Naive B cell (primary cell): ENCODE measurements around the gene SDC1. TPM values are rescaled to one million over a fixed set of nuclear protein-coding genes. Genes with fewer than 3 reads are reported as not detected.
"Not testable (repeated sequence)": the region's sequence is repeated elsewhere in the genome, so short reads cannot be mapped to it uniquely, and the experiment has no call there.

Experiments used
- ATAC-seq, 2 donors: fragments of 150-1000 bp; cut with Tn5 transposase; 2 replicates each; pipeline ENCODE4 v1.10.0; 2021; ENCODE audit warnings: low read depth in 2 of 2, mild to moderate bottlenecking in 2 of 2, moderate library complexity in 2 of 2
- DNase-seq: peaks from one replicate; pipeline ENCODE4 v3.0.0; 2022
- H3K27ac Mint-ChIP-seq, 6 donors: one replicate each; pipeline ENCODE4 v1.8.0; 2020 to 2022; ENCODE audit warnings: mild to moderate bottlenecking in 6 of 6, mixed read lengths in 6 of 6, moderate library complexity in 5 of 6, inconsistent platforms in 2 of 6
- H3K27me3 Mint-ChIP-seq, 3 donors: one replicate each; pipeline ENCODE4 v1.8.0; 2021 to 2022; ENCODE audit warnings: mixed read lengths in 3 of 3, mild to moderate bottlenecking in 1 of 3
- H3K36me3 Mint-ChIP-seq, 2 donors: one replicate each; pipeline ENCODE4 v1.8.0; 2020 to 2022; ENCODE audit warnings: mixed read lengths in 2 of 2, inconsistent platforms in 1 of 2, mild to moderate bottlenecking in 1 of 2
- H3K4me1 Mint-ChIP-seq, 3 donors: one replicate each; pipeline ENCODE4 v1.8.0; 2020 to 2022; ENCODE audit warnings: mixed read lengths in 3 of 3, inconsistent platforms in 1 of 3, mild to moderate bottlenecking in 1 of 3, moderate library complexity in 1 of 3
- H3K4me3 Mint-ChIP-seq, 8 donors: one replicate each; pipeline ENCODE4 v1.8.0; 2020 to 2022; ENCODE audit warnings: mild to moderate bottlenecking in 8 of 8, mixed read lengths in 8 of 8, moderate library complexity in 8 of 8, inconsistent platforms in 2 of 8
- H3K9me3 Mint-ChIP-seq, 7 donors: one replicate each; pipeline ENCODE4 v1.8.0; 2020 to 2022; ENCODE audit warnings: mixed read lengths in 7 of 7, mild to moderate bottlenecking in 5 of 7, inconsistent platforms in 2 of 7, moderate library complexity in 1 of 7
- polyA plus RNA-seq, 6 donors: library from polyadenylated mRNA; unstranded; fragments of 300-500 nt; fragmentation: Illumina TruSeq; gene quantifications; one replicate each; pipeline ENCODE4 v1.2.3, GENCODE V29; 2021; ENCODE audit warnings: low read depth in 6 of 6

Gene SDC1
- polyA plus RNA-seq, 6 donors from 2014 or later: not detected

- DNase-seq, ATAC-seq, H3K9me3 Mint-ChIP-seq, H3K27ac Mint-ChIP-seq, H3K4me3 Mint-ChIP-seq: not testable (repeated sequence)
- Mint-ChIP-seq H3K4me1 (peaks cover 3 to 14% (median 13%) of the 10 kb centered on the region in 3 donors), H3K27me3 (peaks cover 14 to 35% (median 29%) of the 10 kb centered on the region in 3 donors), H3K36me3 (peaks cover 0 to 16% of the 10 kb centered on the region in 2 donors)
Measured at GRCh38 chr2:20240291-20240690, 15.4 kb upstream of the SDC1 start.

GRCh38 chr2:20236496-20236895, 11.6 kb upstream of the SDC1 start:
- no peak for ATAC-seq
- DNase-seq: no peak
- Mint-ChIP-seq H3K36me3 (peaks cover 0 to 16% of the 10 kb centered on the region in 2 donors), H3K27ac (peak overlapping the region in 2 of 6 donors; percentile 6), H3K4me3 (no peak overlapping the region), H3K4me1 (peaks cover 0 to 2% (median 0%) of the 10 kb centered on the region in 3 donors), H3K27me3 (peaks cover 14 to 40% (median 38%) of the 10 kb centered on the region in 3 donors), H3K9me3 (peaks cover 0 to 9% (median 4%) of the 10 kb centered on the region in 7 donors)

GRCh38 chr2:20235655-20236305, 10.8 kb upstream of the SDC1 start:
- ATAC-seq: no peak
- Mint-ChIP-seq H3K27me3 (peaks cover 16 to 46% (median 45%) of the 10 kb centered on the region in 3 donors), H3K27ac (peak overlapping the region in 1 of 6 donors; percentile 56), H3K4me3 (peak overlapping the region in 1 of 8 donors; percentile 47), H3K4me1 (peaks cover 0 to 4% (median 0%) of the 10 kb centered on the region in 3 donors), H3K9me3 (peaks cover 0 to 11% (median 4%) of the 10 kb centered on the region in 7 donors), H3K36me3 (peaks cover 0 to 16% of the 10 kb centered on the region in 2 donors)
- no peak for DNase-seq

- Mint-ChIP-seq H3K27me3 (peaks cover 22 to 54% (median 54%) of the 10 kb centered on the region in 3 donors), H3K9me3 (peaks cover 0 to 14% (median 4%) of the 10 kb centered on the region in 7 donors), H3K36me3 (peaks cover 0 to 16% of the 10 kb centered on the region in 2 donors)
- not testable (repeated sequence) for H3K4me3 Mint-ChIP-seq, H3K4me1 Mint-ChIP-seq, ATAC-seq, DNase-seq, H3K27ac Mint-ChIP-seq
Measured at GRCh38 chr2:20234597-20234996, 9.7 kb upstream of the SDC1 start.

DNA sequence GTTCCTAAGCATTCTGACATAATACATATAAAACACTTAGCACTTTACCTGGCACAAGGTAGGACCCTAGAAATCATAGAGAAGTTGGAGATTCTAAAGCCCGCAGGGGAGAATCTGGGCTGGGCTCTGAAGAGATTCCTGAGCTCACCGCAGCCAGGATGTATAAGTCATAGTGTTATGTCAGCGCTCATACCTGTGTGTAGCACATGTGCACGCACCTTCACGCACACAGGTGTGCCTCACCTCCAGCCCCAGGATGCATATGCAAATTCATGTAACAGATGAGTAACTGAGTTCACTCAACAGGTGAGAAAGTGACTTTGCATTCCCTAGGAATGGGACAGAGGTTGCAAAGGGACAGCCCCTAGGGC, 7.9 kb upstream of the SDC1 start:
- Mint-ChIP-seq H3K36me3 (peaks cover 0 to 2% of the 10 kb centered on the region in 2 donors), H3K4me3 (no peak overlapping the region), H3K9me3 (peaks cover 0 to 9% (median 0%) of the 10 kb centered on the region in 7 donors), H3K4me1 (peaks cover 0 to 4% (median 0%) of the 10 kb centered on the region in 3 donors), H3K27me3 (peaks cover 30 to 65% (median 58%) of the 10 kb centered on the region in 3 donors), H3K27ac (no peak overlapping the region)
- DNase-seq (no peak), ATAC-seq (no peak)

DNA sequence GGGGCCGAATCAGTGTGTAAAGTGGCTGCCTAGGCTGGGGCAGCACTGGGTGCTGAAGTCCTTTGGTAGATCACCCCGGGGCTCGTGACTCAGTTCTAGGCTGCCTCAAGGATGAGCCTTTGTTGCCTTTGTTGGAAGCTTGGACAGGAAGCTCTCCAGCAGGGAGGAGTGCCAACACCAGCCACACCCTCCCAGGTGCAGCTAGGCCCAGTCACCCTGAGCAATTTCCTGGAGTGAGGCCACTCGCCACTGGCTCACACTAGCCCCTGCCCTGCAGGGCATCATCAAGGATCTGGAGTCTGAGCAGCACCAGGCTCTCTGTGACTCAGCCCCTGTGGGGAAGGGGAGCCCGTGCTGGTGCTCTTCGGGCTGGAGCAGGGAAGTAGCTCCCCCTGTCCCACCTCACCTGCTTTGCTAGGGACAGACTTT, 6.7 kb upstream of the SDC1 start:
- Mint-ChIP-seq H3K27me3 (peaks cover 31 to 60% (median 52%) of the 10 kb centered on the region in 3 donors), H3K4me1 (peaks cover 0 to 4% (median 0%) of the 10 kb centered on the region in 3 donors), H3K36me3 (no peaks in the 10 kb centered on the region), H3K27ac (no peak overlapping the region), H3K4me3 (no peak overlapping the region), H3K9me3 (peaks cover 0 to 5% (median 0%) of the 10 kb centered on the region in 7 donors)
- ATAC-seq (no peak), DNase-seq (no peak)

GRCh38 chr2:20231159-20231558, 6.2 kb upstream of the SDC1 start:
- DNase-seq (no peak), ATAC-seq (no peak)
- Mint-ChIP-seq H3K4me3 (no peak overlapping the region), H3K36me3 (no peaks in the 10 kb centered on the region), H3K27me3 (peaks cover 29 to 56% (median 47%) of the 10 kb centered on the region in 3 donors), H3K27ac (no peak overlapping the region), H3K4me1 (peaks cover 0 to 4% (median 0%) of the 10 kb centered on the region in 3 donors), H3K9me3 (peaks cover 0 to 5% (median 0%) of the 10 kb centered on the region in 7 donors)

DNA sequence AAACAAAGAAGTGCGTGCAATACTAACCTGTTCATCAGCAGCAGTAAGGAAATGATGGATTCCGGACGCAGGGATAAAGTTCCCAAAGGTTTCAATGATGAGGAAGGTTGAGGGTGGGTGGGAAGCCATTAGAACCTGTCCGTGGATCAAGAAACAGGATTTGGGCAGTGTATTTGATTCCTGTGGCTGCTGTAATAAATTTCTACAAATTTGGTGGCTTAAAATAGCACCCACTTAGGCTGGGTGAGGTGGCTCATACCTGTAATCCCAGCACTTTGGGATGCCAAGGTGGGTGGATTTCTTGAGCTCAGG, 5.1 kb upstream of the SDC1 start:
- no peak overlapping the region for H3K4me3 Mint-ChIP-seq
- ATAC-seq (no peak), DNase-seq (no peak)
- no peaks in the 10 kb centered on the region for H3K36me3 Mint-ChIP-seq
- H3K9me3 Mint-ChIP-seq: peaks cover 0 to 5% (median 0%) of the 10 kb centered on the region in 7 donors
- peaks cover 6 to 8% (median 7%) of the 10 kb centered on the region in 3 donors for H3K4me1 Mint-ChIP-seq
- H3K27ac Mint-ChIP-seq: no peak overlapping the region
- peaks cover 36 to 54% (median 46%) of the 10 kb centered on the region in 3 donors for H3K27me3 Mint-ChIP-seq

GRCh38 chr2:20229322-20230113, 4.6 kb upstream of the SDC1 start:
- no peak for ATAC-seq
- Mint-ChIP-seq H3K27ac (no peak overlapping the region), H3K36me3 (no peaks in the 10 kb centered on the region), H3K27me3 (peaks cover 36 to 54% (median 41%) of the 10 kb centered on the region in 3 donors), H3K4me1 (peaks cover 6 to 8% (median 7%) of the 10 kb centered on the region in 3 donors), H3K9me3 (peaks cover 0 to 5% (median 0%) of the 10 kb centered on the region in 7 donors), H3K4me3 (no peak overlapping the region)
- DNase-seq: no peak

DNA sequence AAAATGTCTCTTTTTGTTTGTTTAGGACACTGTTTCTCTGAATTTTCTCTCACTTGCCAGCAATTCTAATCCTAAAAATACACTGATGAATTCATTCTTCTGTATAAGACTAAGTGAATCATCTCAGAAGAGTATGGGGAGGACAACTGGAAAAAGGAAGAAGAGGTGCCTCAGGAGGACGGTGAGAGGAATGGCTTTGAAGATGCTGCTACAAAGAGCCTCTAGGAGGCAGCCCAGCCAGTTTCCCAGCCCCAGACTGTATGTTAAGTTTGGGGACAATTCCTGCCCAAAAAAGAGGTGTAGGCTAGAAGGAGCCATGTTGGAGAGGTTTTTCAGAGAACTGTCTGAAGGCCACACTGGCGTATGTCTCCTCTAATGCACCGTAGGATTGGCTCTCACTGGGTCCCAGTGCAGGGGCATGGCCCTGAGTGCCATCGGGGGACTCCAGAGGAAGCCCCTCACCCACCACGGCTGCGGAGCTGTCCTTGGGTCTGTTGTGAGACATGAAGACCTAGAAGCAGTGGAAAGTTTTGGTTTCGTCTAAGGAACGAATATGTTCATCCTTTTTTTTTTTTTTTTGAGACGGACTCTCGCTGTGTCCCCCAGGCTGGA, 3.1 kb upstream of the SDC1 start:
- H3K4me3 Mint-ChIP-seq: peak overlapping the region in 2 of 8 donors; percentile 48 to 53
- peaks cover 7 to 8% (median 7%) of the 10 kb centered on the region in 3 donors for H3K4me1 Mint-ChIP-seq
- DNase-seq (no peak), ATAC-seq (no peak)
- H3K27ac Mint-ChIP-seq: no peak overlapping the region
- peaks cover 0 to 5% (median 0%) of the 10 kb centered on the region in 7 donors for H3K9me3 Mint-ChIP-seq
- H3K27me3 Mint-ChIP-seq: peaks cover 36 to 54% (median 43%) of the 10 kb centered on the region in 3 donors
- no peaks in the 10 kb centered on the region for H3K36me3 Mint-ChIP-seq

DNA sequence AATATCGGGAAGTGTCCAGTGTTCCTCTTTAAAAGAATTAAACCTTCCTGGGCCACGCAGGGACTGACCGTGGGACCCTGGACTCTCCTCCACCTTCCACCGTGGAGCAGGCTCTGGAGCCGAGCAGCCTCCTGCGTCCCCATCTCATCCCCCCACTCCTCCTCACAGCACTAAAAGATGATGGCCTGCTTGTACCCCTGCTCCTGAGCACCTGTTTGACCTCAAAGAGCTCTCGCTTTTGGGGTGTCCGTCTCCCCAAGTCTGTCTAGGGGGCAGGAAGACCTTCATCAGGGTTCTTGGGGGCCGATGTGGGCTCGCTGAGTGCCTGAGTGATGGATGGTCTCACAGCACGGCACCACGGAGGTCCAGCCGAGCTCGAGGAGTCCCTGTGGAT, 1.2 kb upstream of the SDC1 start:
- ATAC-seq: no peak

DNA sequence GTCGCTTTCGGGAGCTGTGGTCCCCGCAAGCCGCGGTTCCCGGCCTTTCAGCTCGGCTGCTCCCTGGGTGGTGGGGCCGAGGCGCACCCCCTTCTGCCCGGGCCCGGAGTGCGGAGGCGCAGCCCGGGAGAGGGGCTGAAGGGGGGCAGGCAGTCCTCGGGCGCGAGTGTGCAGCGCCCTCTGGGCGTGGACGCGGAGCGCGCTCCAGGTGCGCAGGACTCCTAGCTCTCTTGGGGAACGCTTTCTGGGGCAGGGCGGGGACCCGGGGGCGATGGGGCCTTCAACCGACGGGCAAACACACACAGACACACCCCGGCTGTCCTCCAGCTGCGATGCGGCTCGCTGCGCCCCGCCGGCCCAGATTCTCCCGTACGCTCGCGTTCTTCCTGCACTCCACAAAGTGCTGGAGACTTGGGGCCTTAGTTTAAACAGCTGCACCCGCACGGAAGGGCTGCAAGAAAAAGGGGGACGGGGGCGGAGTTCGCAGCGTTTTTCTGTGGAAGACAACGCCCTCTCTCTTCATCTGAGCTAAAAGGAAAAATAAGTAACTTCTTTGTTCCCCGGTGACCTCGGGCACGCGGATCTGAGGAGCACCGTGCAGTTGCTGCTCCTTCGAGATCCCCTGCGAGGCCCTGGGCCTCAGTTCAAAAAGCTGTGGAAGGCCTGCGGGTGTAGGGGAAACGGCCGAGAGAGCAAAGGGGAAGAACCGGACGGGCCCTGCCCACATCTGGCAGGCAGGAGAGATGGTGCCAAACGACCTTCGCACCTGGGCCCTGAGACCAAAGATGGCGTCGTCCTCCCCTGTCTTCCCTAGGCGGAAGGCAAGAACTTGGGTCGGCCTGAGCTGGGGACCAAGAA, 593 bp upstream of the SDC1 start:
- Mint-ChIP-seq H3K4me1 (peaks cover 4 to 15% (median 7%) of the 10 kb centered on the region in 3 donors), H3K27ac (peak overlapping the region in 1 of 6 donors; percentile 64), H3K36me3 (no peaks in the 10 kb centered on the region), H3K4me3 (peak overlapping the region; percentile 51 to 79 (median 73)), H3K27me3 (peaks cover 43 to 58% (median 49%) of the 10 kb centered on the region in 3 donors), H3K9me3 (peaks cover 0 to 1% (median 0%) of the 10 kb centered on the region in 7 donors)
- DNase-seq: peak; percentile 23
- ATAC-seq: peak; percentile 66 to 71

More for the DNA sequence above, 1.2 kb upstream of the SDC1 start:
- H3K4me1 Mint-ChIP-seq: peaks cover 5 to 15% (median 7%) of the 10 kb centered on the region in 3 donors
- DNase-seq: no peak
- H3K27ac Mint-ChIP-seq: no peak overlapping the region
- H3K4me3 Mint-ChIP-seq: peak overlapping the region in 6 of 8 donors; percentile 65 to 79 (median 70)
- peaks cover 41 to 60% (median 56%) of the 10 kb centered on the region in 3 donors for H3K27me3 Mint-ChIP-seq
- H3K36me3 Mint-ChIP-seq: no peaks in the 10 kb centered on the region
- H3K9me3 Mint-ChIP-seq: peaks cover 0 to 5% (median 0%) of the 10 kb centered on the region in 7 donors
